DMS53 treated with DMSO at 0.1 percent for 48 hours (cell line): ENCODE results near the gene PRKRA.
A peak's percentile ranks its signal among the peaks of the same experiment; 100 is the strongest.
"Not testable (repeated sequence)": the region's sequence is repeated elsewhere in the genome, so short reads cannot be mapped to it uniquely, and the experiment has no call there.

Experiments used
- DNase-seq: peaks from one replicate; lab custom pipeline; 2025; ENCODE audit not compliant: unreplicated experiment; lab: John Stamatoyannopoulos, UW

PRKRA gene

GRCh38 chr2:178469219-178469849 is 18.4 kb upstream of the PRKRA start:
- DNase-seq, result no peak

- DNase-seq, result no peak
Observed at GRCh38 chr2:178457390-178457886, 6.5 kb upstream of the PRKRA start.

- DNase-seq, result no peak
Observed at GRCh38 chr2:178455947-178456346, 5.0 kb upstream of the PRKRA start.

GRCh38 chr2:178452870-178453269 is 1.9 kb upstream of the PRKRA start:
- no peak for DNase-seq

GRCh38 chr2:178452334-178452733 is 1.4 kb upstream of the PRKRA start:
- no peak for DNase-seq

GRCh38 chr2:178450524-178450773 is 526 bp downstream of the PRKRA start:
- peak; percentile 88 for DNase-seq

GRCh38 chr2:178449700-178450523 is 1.1 kb downstream of the PRKRA start:
- peak; percentile 68 for DNase-seq

- no peak for DNase-seq
Observed at GRCh38 chr2:178448968-178449661, 1.9 kb downstream of the PRKRA start.

- DNase-seq, result no peak
Observed at GRCh38 chr2:178441426-178441825, 9.5 kb downstream of the PRKRA start.

- DNase-seq, result no peak
Observed at GRCh38 chr2:178436662-178437061, 14.3 kb downstream of the PRKRA start.

- DNase-seq, result no peak
Observed at GRCh38 chr2:178429336-178429735, 21.6 kb downstream of the PRKRA start.

GRCh38 chr2:178428396-178428806 is 22.6 kb downstream of the PRKRA start:
- DNase-seq, result no peak

- no peak for DNase-seq
Observed at GRCh38 chr2:178427458-178427857, 23.5 kb downstream of the PRKRA start.

GRCh38 chr2:178426388-178426787 is 24.6 kb downstream of the PRKRA start:
- DNase-seq, result no peak

- DNase-seq, result no peak
Observed at GRCh38 chr2:178425255-178425827, 25.6 kb downstream of the PRKRA start.

GRCh38 chr2:178423746-178424145 is 27.2 kb downstream of the PRKRA start:
- DNase-seq, result not testable (repeated sequence)

- no peak for DNase-seq
Observed at GRCh38 chr2:178422097-178422496, 28.9 kb downstream of the PRKRA start.

- DNase-seq, result no peak
Observed at GRCh38 chr2:178420463-178420999, 30.4 kb downstream of the PRKRA start.

- no peak for DNase-seq
Observed at GRCh38 chr2:178419123-178419522, 31.9 kb downstream of the PRKRA start.

GRCh38 chr2:178418426-178418825 is 32.5 kb downstream of the PRKRA start:
- no peak for DNase-seq

GRCh38 chr2:178417916-178418315 is 33.1 kb downstream of the PRKRA start:
- no peak for DNase-seq
